Smooth muscle cell (in vitro differentiated cells): ENCODE results near the gene USP22. TPM values are rescaled to one million over a fixed set of nuclear protein-coding genes. Genes with fewer than 3 reads are reported as not detected.

Experiments
- DNase-seq: peaks from one replicate; lab custom pipeline; 2025; ENCODE audit not compliant: unreplicated experiment; lab: John Stamatoyannopoulos, UW
- H2AFZ ChIP-seq: fragments of 200-600 bp; sonication (generic); 2 replicates; pipeline ENCODE4 v1.6.0; 2016; ENCODE audit warnings: antibody characterized with exemption, low read depth, mild to moderate bottlenecking
- H3F3A ChIP-seq: fragments of 200-600 bp; sonication (generic); 2 replicates; pipeline ENCODE4 v1.6.0; 2017; ENCODE audit warnings: antibody characterized with exemption, low read depth
- H3K27ac ChIP-seq: fragments of 200-600 bp; sonication (generic); 2 replicates; pipeline ENCODE4 v1.5.1; 2016; ENCODE audit warnings: low read depth, mild to moderate bottlenecking
- H3K27me3 ChIP-seq: fragments of 200-600 bp; sonication (generic); 2 replicates; pipeline ENCODE4 v1.6.1; 2016; ENCODE audit warnings: low read depth, mild to moderate bottlenecking
- H3K36me3 ChIP-seq: fragments of 200-600 bp; sonication (generic); 2 replicates; pipeline ENCODE4 v1.5.1; 2016; ENCODE audit warnings: low read depth
- H3K4me1 ChIP-seq: fragments of 200-600 bp; sonication (generic); 2 replicates; pipeline ENCODE4 v1.5.1; 2016; ENCODE audit warnings: low read depth
- H3K4me2 ChIP-seq: fragments of 200-600 bp; sonication (generic); 2 replicates; pipeline ENCODE4 v1.6.0; 2016; ENCODE audit warnings: mild to moderate bottlenecking
- H3K4me3 ChIP-seq: fragments of 200-600 bp; sonication (generic); 2 replicates; pipeline ENCODE4 v1.5.1; 2016; ENCODE audit warnings: mild to moderate bottlenecking
- H3K79me2 ChIP-seq: fragments of 200-600 bp; sonication (generic); 2 replicates; pipeline ENCODE4 v1.6.0; 2016; ENCODE audit warnings: low read depth, mild to moderate bottlenecking
- H3K9ac ChIP-seq: fragments of 200-600 bp; sonication (generic); 2 replicates; pipeline ENCODE4 v1.6.0; 2016; ENCODE audit warnings: low read depth
- H3K9me3 ChIP-seq: fragments of 200-600 bp; sonication (generic); replicated peaks from 2 replicates; pipeline ENCODE4 v1.5.1; 2016; ENCODE audit warnings: low read depth
- H4K20me1 ChIP-seq: fragments of 200-600 bp; sonication (generic); 2 replicates; pipeline ENCODE4 v1.6.0; 2016; ENCODE audit warnings: low read depth
- WGBS: methylation state at CpG from one replicate; pipeline ENCODE4 v1.1.7; 2016; ENCODE audit warnings: low lambda C conversion rate; 5-methylcytosine and 5-hydroxymethylcytosine counted together
- polyA plus RNA-seq: library from polyadenylated mRNA; unstranded; fragments of >200 nt; fragmentation: Nextera tagmentation; extraction: Ambion mirVana; gene quantifications from 2 replicates; pipeline ENCODE4 v1.2.1, GENCODE V29; 2016
- total RNA-seq: library from RNA; depleted of rRNA; stranded (reverse); fragments of >200 nt; gene quantifications from 2 replicates; pipeline ENCODE4 v1.2.3, GENCODE V29; 2014
- TF ChIP-seq, protein P1 (sequence below): fragments of 200-600 bp; sonication (generic); IDR thresholded peaks from 2 replicates; pipeline ENCODE4 v1.5.1; 2017; ENCODE audit warnings: borderline replicate concordance, mild to moderate bottlenecking, antibody characterized with exemption; ENCODE audit not compliant: insufficient read depth, poor library complexity, severe bottlenecking

Gene USP22
- total and polyA plus RNA-seq, 2 experiments from 2014 or later: 79.3 to 151 TPM

DNA sequence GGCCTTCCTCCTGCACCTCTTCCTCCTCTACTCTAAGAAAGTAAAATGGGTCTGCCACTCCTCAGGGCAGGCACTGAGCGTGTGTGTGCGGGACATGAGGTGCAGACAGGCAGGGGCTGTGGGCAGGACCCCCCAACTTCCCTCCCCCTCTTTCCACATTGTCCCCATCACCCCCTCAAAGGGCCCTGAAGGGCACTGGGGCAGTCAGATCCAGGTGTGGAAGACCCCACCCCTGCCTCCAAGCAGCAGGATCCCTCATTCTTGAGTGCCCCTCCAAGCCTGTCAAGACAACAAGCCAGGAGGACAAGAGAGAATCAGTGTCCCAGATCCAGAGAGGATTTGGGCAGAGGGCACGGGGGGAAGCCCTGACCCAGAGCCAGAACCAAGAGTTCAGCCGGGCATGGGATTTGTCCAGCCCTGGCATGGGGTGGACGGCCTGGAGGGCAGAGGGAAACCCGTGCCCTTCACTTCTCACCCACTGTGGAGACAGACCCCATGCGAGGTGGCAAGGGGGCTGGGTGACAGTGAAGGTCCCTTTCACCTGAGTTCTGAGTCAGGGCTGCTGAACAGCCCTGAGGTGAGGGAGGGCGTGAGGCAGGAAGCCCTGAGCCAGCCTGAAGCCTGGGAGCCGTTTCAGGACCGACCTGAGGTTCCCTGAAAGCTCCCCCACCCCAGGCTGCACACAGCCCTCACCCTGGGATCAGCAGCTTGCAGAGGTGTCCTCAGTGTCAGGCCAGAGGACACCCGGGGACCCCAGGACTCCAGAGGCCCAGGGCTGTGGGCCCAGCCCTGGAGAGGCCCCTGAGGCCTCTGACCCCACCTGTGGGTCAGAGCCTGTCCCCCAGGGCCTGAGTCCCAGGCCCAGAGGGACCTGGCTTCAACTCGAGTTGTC, 45.8 kb downstream of the USP22 start:
- TF ChIP-seq, protein P1, sequence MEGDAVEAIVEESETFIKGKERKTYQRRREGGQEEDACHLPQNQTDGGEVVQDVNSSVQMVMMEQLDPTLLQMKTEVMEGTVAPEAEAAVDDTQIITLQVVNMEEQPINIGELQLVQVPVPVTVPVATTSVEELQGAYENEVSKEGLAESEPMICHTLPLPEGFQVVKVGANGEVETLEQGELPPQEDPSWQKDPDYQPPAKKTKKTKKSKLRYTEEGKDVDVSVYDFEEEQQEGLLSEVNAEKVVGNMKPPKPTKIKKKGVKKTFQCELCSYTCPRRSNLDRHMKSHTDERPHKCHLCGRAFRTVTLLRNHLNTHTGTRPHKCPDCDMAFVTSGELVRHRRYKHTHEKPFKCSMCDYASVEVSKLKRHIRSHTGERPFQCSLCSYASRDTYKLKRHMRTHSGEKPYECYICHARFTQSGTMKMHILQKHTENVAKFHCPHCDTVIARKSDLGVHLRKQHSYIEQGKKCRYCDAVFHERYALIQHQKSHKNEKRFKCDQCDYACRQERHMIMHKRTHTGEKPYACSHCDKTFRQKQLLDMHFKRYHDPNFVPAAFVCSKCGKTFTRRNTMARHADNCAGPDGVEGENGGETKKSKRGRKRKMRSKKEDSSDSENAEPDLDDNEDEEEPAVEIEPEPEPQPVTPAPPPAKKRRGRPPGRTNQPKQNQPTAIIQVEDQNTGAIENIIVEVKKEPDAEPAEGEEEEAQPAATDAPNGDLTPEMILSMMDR: no peak
- Histone ChIP-seq H3K4me1 (no peaks in the 10 kb centered on the region), H3K27ac (no peak overlapping the region), H3K9me3 (no peaks in the 10 kb centered on the region), H3K79me2 (peaks cover 18% of the 10 kb centered on the region), H3K36me3 (no peaks in the 10 kb centered on the region), H3K4me3 (no peak overlapping the region), H4K20me1 (peaks cover 43% of the 10 kb centered on the region), H3K9ac (no peak overlapping the region), H3K27me3 (no peaks in the 10 kb centered on the region), H3F3A (peaks cover 14% of the 10 kb centered on the region), H2AFZ (no peak overlapping the region), H3K4me2 (no peak overlapping the region)
- no peak for DNase-seq
- 89% methylated on average over 11 of the region's 12 CpGs for WGBS

GRCh38 chr17:20995873-20996723, 46.7 kb downstream of the USP22 start:
- no peaks in the 10 kb centered on the region for H3K9me3 ChIP-seq
- H3K4me3 ChIP-seq: no peak overlapping the region
- peaks cover 14% of the 10 kb centered on the region for H3K79me2 ChIP-seq
- no peak overlapping the region for H3K9ac ChIP-seq
- no peak overlapping the region for H2AFZ ChIP-seq
- H3F3A ChIP-seq: peaks cover 7% of the 10 kb centered on the region
- H3K27me3 ChIP-seq: no peaks in the 10 kb centered on the region
- no peaks in the 10 kb centered on the region for H3K36me3 ChIP-seq
- H3K4me1 ChIP-seq: no peaks in the 10 kb centered on the region
- TF ChIP-seq, protein P1: no peak
- H3K4me2 ChIP-seq: no peak overlapping the region
- 97% methylated on average over 12 of the region's 12 CpGs for WGBS
- no peak overlapping the region for H3K27ac ChIP-seq
- peaks cover 34% of the 10 kb centered on the region for H4K20me1 ChIP-seq
- DNase-seq: no peak

- peaks cover 2% of the 10 kb centered on the region for H3F3A ChIP-seq
- TF ChIP-seq, protein P1: no peak
- H3K4me3 ChIP-seq: no peak overlapping the region
- H3K27ac ChIP-seq: no peak overlapping the region
- DNase-seq: no peak
- H2AFZ ChIP-seq: no peak overlapping the region
- H3K36me3 ChIP-seq: no peaks in the 10 kb centered on the region
- H4K20me1 ChIP-seq: peaks cover 26% of the 10 kb centered on the region
- H3K4me2 ChIP-seq: no peak overlapping the region
- H3K9ac ChIP-seq: no peak overlapping the region
- 93% methylated on average over 15 of the region's 15 CpGs for WGBS
- no peaks in the 10 kb centered on the region for H3K9me3 ChIP-seq
- H3K4me1 ChIP-seq: no peaks in the 10 kb centered on the region
- H3K27me3 ChIP-seq: no peaks in the 10 kb centered on the region
- peaks cover 6% of the 10 kb centered on the region for H3K79me2 ChIP-seq
These were observed 47.5 kb downstream of the USP22 start for GRCh38 chr17:20995164-20995872.
